Measurements from ENCODE around the gene GALNT18. TPM values are rescaled to one million over a fixed set of nuclear protein-coding genes. Genes with fewer than 3 reads are reported as not detected.

GALNT18 gene
- total and polyA plus RNA-seq, 7 experiments from 2014 or later: 0.15 to 1.7 (median 0.20) TPM; not detected in 4

DNA sequence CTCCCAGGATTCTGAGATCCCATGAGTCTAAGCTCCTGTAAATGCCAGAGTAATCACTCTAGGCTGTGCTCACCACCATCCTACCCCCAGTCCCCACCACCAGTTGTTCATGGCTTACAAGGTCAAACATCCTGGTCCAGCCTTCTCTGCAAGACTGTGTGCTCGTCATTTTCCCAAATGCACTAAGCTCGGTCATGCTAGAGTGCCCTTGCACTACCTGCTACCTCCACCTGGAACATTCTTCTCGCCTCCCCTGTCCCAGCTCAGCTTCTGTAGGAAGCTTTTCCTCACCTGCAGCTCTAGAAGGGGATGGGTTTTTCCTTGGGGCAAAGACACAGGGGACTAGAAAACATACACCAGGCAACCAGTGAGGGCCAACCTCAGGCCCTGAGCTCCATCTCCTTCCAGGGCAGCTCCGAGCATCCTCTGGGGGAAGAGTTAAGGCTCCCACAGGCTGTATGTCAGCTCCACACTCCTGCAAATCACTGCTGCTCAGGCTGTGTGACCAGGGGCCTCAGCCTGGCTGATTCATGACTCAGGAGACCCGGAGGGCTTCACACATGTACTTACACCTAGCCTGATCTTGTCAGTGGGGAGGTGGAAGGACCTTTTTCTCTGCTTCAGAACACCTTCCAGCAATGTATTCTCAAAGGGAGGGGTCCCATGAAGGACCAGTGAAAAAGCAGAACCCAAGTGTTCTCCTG, 231.6 kb downstream of the GALNT18 start:
- intact Hi-C loops (cut with micrococcal nuclease): no loop called here
- ATAC-seq: no peak
- Mint-ChIP-seq H3K27ac (no peak overlapping the region), H3K4me1 (no peaks in the 10 kb centered on the region), H3K4me3 (no peak overlapping the region), H3K27me3 (peaks cover 0 to 17% (median 5%) of the 10 kb centered on the region in 5 donors), H3K9me3 (no peaks in the 10 kb centered on the region), H3K36me3 (no peaks in the 10 kb centered on the region)
- no peaks in the 10 kb centered on the region for H3K36me3 ChIP-seq (ENCODE audit: control insufficient read depth in 2 of 3, insufficient read depth in 3 of 3, low read length in 3 of 3)
- POLR2A ChIA-PET: no interaction called here
- H3K9me3 ChIP-seq (ENCODE audit: control insufficient read depth in 2 of 3, low read length in 3 of 3): no peaks in the 10 kb centered on the region
- H3K4me1 ChIP-seq (ENCODE audit: control insufficient read depth in 2 of 2, insufficient read depth in 2 of 2, low read length in 2 of 2): no peaks in the 10 kb centered on the region
- H3K4me3 ChIP-seq (ENCODE audit: low read length): no peak overlapping the region
- H3K27me3 ChIP-seq (ENCODE audit: control insufficient read depth in 2 of 2, insufficient read depth in 2 of 2, low read length in 2 of 2): no peaks in the 10 kb centered on the region
- DNase-seq: no peak
- CTCF ChIA-PET: no interaction called here
- no peak overlapping the region for H3K27ac ChIP-seq (ENCODE audit: low read depth, low read length)

DNA sequence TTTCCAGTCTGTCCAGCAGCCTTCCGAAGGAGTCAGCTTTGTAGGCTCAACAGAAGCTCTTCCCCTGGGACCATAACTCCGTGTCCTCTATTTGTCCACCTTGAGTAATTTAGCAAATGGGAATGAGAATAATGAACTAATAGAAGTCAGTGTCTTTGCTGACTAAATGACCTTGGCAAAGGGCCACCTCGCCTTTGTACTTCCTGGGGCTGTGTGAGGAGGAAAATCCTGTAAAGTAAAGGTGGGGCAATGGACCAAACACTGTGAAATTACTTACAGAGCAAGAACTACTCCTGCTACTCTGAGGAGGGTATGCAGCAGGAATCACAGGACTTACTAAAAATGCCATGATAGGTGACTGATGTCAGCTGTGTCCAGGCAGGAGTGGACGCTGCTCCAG, 232.6 kb downstream of the GALNT18 start:
- no peak overlapping the region for H3K27ac Mint-ChIP-seq
- no peak for ATAC-seq
- no peaks in the 10 kb centered on the region for H3K27me3 ChIP-seq (ENCODE audit: control insufficient read depth in 2 of 2, insufficient read depth in 2 of 2, low read length in 2 of 2)
- peaks cover 0 to 2% (median 0%) of the 10 kb centered on the region in 11 donors for H3K9me3 Mint-ChIP-seq
- no peak overlapping the region for H3K4me3 ChIP-seq (ENCODE audit: low read length)
- no peaks in the 10 kb centered on the region for H3K4me1 ChIP-seq (ENCODE audit: control insufficient read depth in 2 of 2, insufficient read depth in 2 of 2, low read length in 2 of 2)
- H3K27ac ChIP-seq (ENCODE audit: low read depth, low read length): no peak overlapping the region
- H3K27me3 Mint-ChIP-seq: peaks cover 0 to 17% (median 0%) of the 10 kb centered on the region in 5 donors
- H3K36me3 ChIP-seq (ENCODE audit: control insufficient read depth in 2 of 3, insufficient read depth in 3 of 3, low read length in 3 of 3): no peaks in the 10 kb centered on the region
- DNase-seq: no peak
- intact Hi-C loops (cut with micrococcal nuclease): no loop called here
- no peaks in the 10 kb centered on the region for H3K4me1 Mint-ChIP-seq
- H3K9me3 ChIP-seq (ENCODE audit: control insufficient read depth in 2 of 3, low read length in 3 of 3): no peaks in the 10 kb centered on the region
- ChIA-PET POLR2A (no interaction called here), CTCF (no interaction called here)
- H3K36me3 Mint-ChIP-seq: no peaks in the 10 kb centered on the region
- H3K4me3 Mint-ChIP-seq: no peak overlapping the region

DNA sequence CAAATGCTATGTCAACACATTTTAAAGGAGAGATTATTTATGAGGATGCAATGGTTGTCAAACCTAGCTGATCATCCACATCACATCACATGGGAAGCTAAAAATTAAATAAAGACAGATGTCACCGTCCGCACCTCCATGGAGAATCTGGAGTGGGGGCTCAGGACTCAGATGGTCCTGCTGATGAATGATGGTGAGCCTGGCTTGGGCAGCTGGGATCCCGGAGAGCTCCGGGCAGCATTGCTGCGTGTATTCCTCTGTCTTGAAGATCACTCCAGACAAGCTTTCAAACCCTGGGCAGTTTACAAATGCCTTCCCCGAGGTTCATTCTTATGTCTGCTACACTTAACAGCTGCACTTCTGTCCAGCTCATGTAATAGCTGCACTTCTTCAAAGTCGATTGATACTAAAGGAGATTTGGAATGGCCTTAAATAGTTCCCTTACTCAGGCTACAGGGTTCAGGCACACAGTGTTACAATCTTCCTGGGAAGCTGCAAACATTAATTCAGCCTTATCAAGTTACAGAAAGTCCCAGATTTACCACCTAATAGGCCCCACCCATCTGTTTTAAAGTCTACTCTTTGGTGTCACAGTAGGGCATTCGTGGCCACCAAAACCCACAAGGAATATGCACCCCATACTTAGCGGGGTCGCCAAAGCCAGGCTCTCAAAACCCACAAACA, 234.0 kb downstream of the GALNT18 start:
- CTCF ChIA-PET: no interaction called here
- peaks cover 0 to 3% (median 0%) of the 10 kb centered on the region in 11 donors for H3K9me3 Mint-ChIP-seq
- H3K4me1 ChIP-seq (ENCODE audit: control insufficient read depth in 2 of 2, insufficient read depth in 2 of 2, low read length in 2 of 2): no peaks in the 10 kb centered on the region
- H3K36me3 ChIP-seq (ENCODE audit: control insufficient read depth in 2 of 3, insufficient read depth in 3 of 3, low read length in 3 of 3): no peaks in the 10 kb centered on the region
- no peak overlapping the region for H3K4me3 Mint-ChIP-seq
- intact Hi-C loops (cut with micrococcal nuclease): no loop called here
- ATAC-seq (no peak), DNase-seq (no peak)
- no peaks in the 10 kb centered on the region for H3K9me3 ChIP-seq (ENCODE audit: control insufficient read depth in 2 of 3, low read length in 3 of 3)
- H3K36me3 Mint-ChIP-seq: no peaks in the 10 kb centered on the region
- peaks cover 0 to 17% (median 0%) of the 10 kb centered on the region in 5 donors for H3K27me3 Mint-ChIP-seq
- POLR2A ChIA-PET: no interaction called here
- no peaks in the 10 kb centered on the region for H3K27me3 ChIP-seq (ENCODE audit: control insufficient read depth in 2 of 2, insufficient read depth in 2 of 2, low read length in 2 of 2)
- H3K27ac ChIP-seq (ENCODE audit: low read depth, low read length): no peak overlapping the region
- no peaks in the 10 kb centered on the region for H3K4me1 Mint-ChIP-seq
- no peak overlapping the region for H3K4me3 ChIP-seq (ENCODE audit: low read length)
- H3K27ac Mint-ChIP-seq: no peak overlapping the region

DNA sequence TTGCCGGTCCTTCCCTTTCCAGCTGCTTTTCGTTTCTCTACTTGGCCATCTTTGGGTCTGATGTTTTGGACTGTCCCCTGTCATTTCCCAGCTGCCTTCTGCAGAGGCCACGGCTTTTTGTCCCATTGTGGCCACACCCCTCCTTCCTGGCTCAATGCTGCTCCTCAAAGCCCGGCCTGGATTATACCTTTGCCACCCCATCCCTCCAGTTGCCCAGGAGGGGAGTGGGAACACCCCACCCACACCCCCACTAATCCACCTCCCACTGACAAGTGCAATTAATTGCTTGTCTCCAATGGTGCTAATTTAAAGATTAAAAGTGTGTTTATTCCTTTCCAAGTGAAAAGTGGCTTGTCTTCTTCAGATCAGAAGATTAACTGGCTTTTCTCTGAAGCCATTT, 234.6 kb downstream of the GALNT18 start:
- H3K27ac Mint-ChIP-seq: no peak overlapping the region
- CTCF ChIA-PET: no interaction called here
- H3K9me3 Mint-ChIP-seq: peaks cover 0 to 3% (median 0%) of the 10 kb centered on the region in 11 donors
- Histone ChIP-seq H3K9me3 (ENCODE audit: control insufficient read depth in 2 of 3, low read length in 3 of 3) (no peaks in the 10 kb centered on the region), H3K27ac (ENCODE audit: low read depth, low read length) (no peak overlapping the region), H3K27me3 (ENCODE audit: control insufficient read depth in 2 of 2, insufficient read depth in 2 of 2, low read length in 2 of 2) (no peaks in the 10 kb centered on the region), H3K4me3 (ENCODE audit: low read length) (no peak overlapping the region), H3K36me3 (ENCODE audit: control insufficient read depth in 2 of 3, insufficient read depth in 3 of 3, low read length in 3 of 3) (no peaks in the 10 kb centered on the region), H3K4me1 (ENCODE audit: control insufficient read depth in 2 of 2, insufficient read depth in 2 of 2, low read length in 2 of 2) (no peaks in the 10 kb centered on the region)
- peaks cover 0 to 17% (median 0%) of the 10 kb centered on the region in 5 donors for H3K27me3 Mint-ChIP-seq
- POLR2A ChIA-PET: no interaction called here
- no peaks in the 10 kb centered on the region for H3K4me1 Mint-ChIP-seq
- no peak for ATAC-seq
- H3K36me3 Mint-ChIP-seq: no peaks in the 10 kb centered on the region
- no peak overlapping the region for H3K4me3 Mint-ChIP-seq
- intact Hi-C loops (cut with micrococcal nuclease): no loop called here
- no peak for DNase-seq

DNA sequence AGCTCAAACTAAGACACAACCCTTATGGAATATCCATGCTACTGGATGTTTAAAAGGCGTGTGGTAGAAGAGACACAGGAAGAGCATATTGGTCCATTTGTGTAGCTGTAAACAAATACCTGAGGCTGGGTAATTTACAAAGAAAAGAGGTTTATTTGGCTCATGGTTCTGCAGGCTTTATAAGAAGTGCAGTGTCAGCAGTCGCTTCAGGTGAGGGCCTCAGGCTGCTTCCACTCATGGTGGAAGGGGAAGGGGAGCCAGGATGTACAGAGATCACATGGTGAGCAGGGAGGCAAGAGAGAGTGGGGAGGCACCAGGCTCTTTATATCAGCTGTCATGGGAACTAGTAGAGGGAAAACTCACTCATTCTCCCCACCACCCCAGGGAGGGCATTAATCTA, 237.0 kb downstream of the GALNT18 start:
- no peak overlapping the region for H3K4me3 ChIP-seq (ENCODE audit: low read length)

DNA sequence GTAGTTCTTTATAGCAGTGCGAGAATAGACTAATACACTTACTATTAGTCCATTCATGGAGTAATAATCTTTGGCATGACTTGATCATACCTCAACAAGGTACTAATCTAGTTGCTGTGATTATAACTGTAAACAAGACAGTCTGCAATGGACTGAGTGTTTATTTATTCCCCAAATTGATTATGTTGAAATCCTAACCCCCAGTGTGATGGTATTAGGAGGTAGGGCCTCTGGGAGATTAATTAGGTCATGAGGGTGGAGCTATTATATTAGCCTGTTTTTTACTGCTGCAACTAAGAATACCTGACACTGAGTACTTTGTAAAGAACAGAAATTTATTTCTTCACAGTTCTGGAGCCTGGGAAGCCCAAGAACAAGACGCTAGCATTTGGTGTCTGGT, 237.8 kb downstream of the GALNT18 start:
- Histone ChIP-seq H3K9me3 (ENCODE audit: control insufficient read depth in 2 of 3, low read length in 3 of 3) (no peaks in the 10 kb centered on the region), H3K4me1 (ENCODE audit: control insufficient read depth in 2 of 2, insufficient read depth in 2 of 2, low read length in 2 of 2) (no peaks in the 10 kb centered on the region), H3K27me3 (ENCODE audit: control insufficient read depth in 2 of 2, insufficient read depth in 2 of 2, low read length in 2 of 2) (no peaks in the 10 kb centered on the region), H3K36me3 (ENCODE audit: control insufficient read depth in 2 of 3, insufficient read depth in 3 of 3, low read length in 3 of 3) (no peaks in the 10 kb centered on the region), H3K27ac (ENCODE audit: low read depth, low read length) (no peak overlapping the region), H3K4me3 (ENCODE audit: low read length) (no peak overlapping the region)
- CTCF ChIA-PET: no interaction called here
- Mint-ChIP-seq H3K36me3 (no peaks in the 10 kb centered on the region), H3K27ac (no peak overlapping the region), H3K4me1 (no peaks in the 10 kb centered on the region), H3K27me3 (peaks cover 0 to 19% (median 0%) of the 10 kb centered on the region in 5 donors), H3K4me3 (no peak overlapping the region), H3K9me3 (peaks cover 0 to 3% (median 0%) of the 10 kb centered on the region in 11 donors)
- DNase-seq: no peak
- POLR2A ChIA-PET: no interaction called here
- no peak for ATAC-seq
- intact Hi-C loops (cut with micrococcal nuclease): no loop called here

More for the DNA sequence above, 237.0 kb downstream of the GALNT18 start:
- H3K4me1 ChIP-seq (ENCODE audit: control insufficient read depth in 2 of 2, insufficient read depth in 2 of 2, low read length in 2 of 2): no peaks in the 10 kb centered on the region
- Mint-ChIP-seq H3K4me3 (no peak overlapping the region), H3K27me3 (peaks cover 0 to 21% (median 0%) of the 10 kb centered on the region in 5 donors), H3K36me3 (no peaks in the 10 kb centered on the region), H3K9me3 (peaks cover 0 to 3% (median 0%) of the 10 kb centered on the region in 11 donors), H3K4me1 (no peaks in the 10 kb centered on the region), H3K27ac (no peak overlapping the region)
- H3K27me3 ChIP-seq (ENCODE audit: control insufficient read depth in 2 of 2, insufficient read depth in 2 of 2, low read length in 2 of 2): no peaks in the 10 kb centered on the region
- DNase-seq: no peak
- no peaks in the 10 kb centered on the region for H3K9me3 ChIP-seq (ENCODE audit: control insufficient read depth in 2 of 3, low read length in 3 of 3)
- intact Hi-C loops (cut with micrococcal nuclease): no loop called here
- H3K36me3 ChIP-seq (ENCODE audit: control insufficient read depth in 2 of 3, insufficient read depth in 3 of 3, low read length in 3 of 3): no peaks in the 10 kb centered on the region
- no peak for ATAC-seq
- ChIA-PET CTCF (no interaction called here), POLR2A (no interaction called here)
- no peak overlapping the region for H3K27ac ChIP-seq (ENCODE audit: low read depth, low read length)

All from naive thymus-derived CD4-positive, alpha-beta T cell (primary cell).